Right lobe of liver (tissue), 6 donors: ENCODE data around the gene METTL17. TPM values are rescaled to one million over a fixed set of nuclear protein-coding genes. Genes with fewer than 3 reads are reported as not detected.
A peak's percentile ranks its signal among the peaks of the same experiment; 100 is the strongest.
"Not testable (repeated sequence)": the region's sequence is repeated elsewhere in the genome, so short reads cannot be mapped to it uniquely, and the experiment has no call there.

ENCODE experiments used
- ATAC-seq, 4 donors: fragments of 200-7000 bp; cut with Tn5 transposase; one replicate each; pipeline ENCODE4 v1.9.1; 2020; ENCODE audit warnings: mild to moderate bottlenecking in 4 of 4, moderate library complexity in 4 of 4
- DNase-seq, 3 donors: peaks; one replicate each; pipeline ENCODE4 v3.0.0-alpha.2; 2020
- H3K27ac ChIP-seq, 3 donors: fragments of 200-600 bp; one replicate each; pipeline ENCODE4 v1.8.0; 2022
- H3K27me3 ChIP-seq, 2 donors: fragments of 200-600 bp; one replicate each; pipeline ENCODE4 v1.8.0; 2022
- H3K36me3 ChIP-seq, 4 donors: fragments of 200-600 bp; sonication (generic) in 1 of 4; one replicate each; pipeline versions ENCODE4 v1.5.1 to v1.8.0; 2017 to 2022; ENCODE audit warnings: control low read depth in 1 of 4
- H3K4me1 ChIP-seq, 4 donors: fragments of 200-600 bp; sonication (generic) in 1 of 4; one replicate each; pipeline versions ENCODE4 v1.5.1 to v1.8.0; 2017 to 2022; ENCODE audit warnings: control low read depth in 1 of 4
- H3K4me3 ChIP-seq, 3 donors: fragments of 200-600 bp; one replicate each; pipeline ENCODE4 v1.8.0; 2022
- H3K9me3 ChIP-seq, 4 donors: fragments of 200-600 bp; sonication (generic) in 1 of 4; one replicate each; pipeline versions ENCODE4 v1.5.1 to v1.8.0; 2017 to 2022; ENCODE audit warnings: control low read depth in 1 of 4
- POLR2A ChIP-seq: fragments of 450-650 bp; IDR thresholded peaks from one replicate; pipeline ENCODE4 v1.6.1; 2017; ENCODE audit warnings: antibody characterized with exemption, mild to moderate bottlenecking
- WGBS: methylation state at CpG from one replicate; pipeline ENCODE4 v1.1.6; 2018; ENCODE audit warnings: low coverage, low lambda C conversion rate; ENCODE audit not compliant: insufficient coverage; ENCODE audit errors: missing lambda C conversion rate; 5-methylcytosine and 5-hydroxymethylcytosine counted together
- intact Hi-C, 2 donors: fragments of 100-400 bp; cut with DNase I; formaldehyde crosslinking; loops; one replicate each; pipeline versions ENCODE4 v1.11.2 to v1.14.1; 2022
- total RNA-seq, 6 experiments: library from RNA; depleted of rRNA in 2 of 6; stranded (reverse); fragments of >200 nt in 2 of 6; fragmentation: NEBNext Ultra II Directional in 3 of 6; extraction: Animal tissue kit (Norgen Biotek cat#: 25700) in 3 of 6; gene quantifications; one replicate each; pipeline versions ENCODE4 v1.1.0 to v1.2.4, GENCODE V29; 2016 to 2023
- TF ChIP-seq, protein P1 (sequence below), 4 donors: fragments of 200-600 bp in 3 of 4; fragments of 450-650 bp in 1 of 4; IDR thresholded peaks; one replicate each; pipeline versions ENCODE4 v1.5.1 to v1.8.0; 2016 to 2022; ENCODE audit warnings: antibody characterized with exemption in 4 of 4, mild to moderate bottlenecking in 2 of 4
- donor health status: DM: no; HTN: yes; CAD: no.
- donor health status: DM: no; HTN: no; CAD: no.
- donor health status: DM: no; HTN: no; CAD: no.
- donor health status: DM: no; HTN: yes; CAD: no.
- donor health status: DM: no; HTN: yes; CAD: no.

METTL17 gene
- total RNA-seq, 6 experiments from 2014 or later = 27.5 to 70.7 (median 34.6) TPM

DNA sequence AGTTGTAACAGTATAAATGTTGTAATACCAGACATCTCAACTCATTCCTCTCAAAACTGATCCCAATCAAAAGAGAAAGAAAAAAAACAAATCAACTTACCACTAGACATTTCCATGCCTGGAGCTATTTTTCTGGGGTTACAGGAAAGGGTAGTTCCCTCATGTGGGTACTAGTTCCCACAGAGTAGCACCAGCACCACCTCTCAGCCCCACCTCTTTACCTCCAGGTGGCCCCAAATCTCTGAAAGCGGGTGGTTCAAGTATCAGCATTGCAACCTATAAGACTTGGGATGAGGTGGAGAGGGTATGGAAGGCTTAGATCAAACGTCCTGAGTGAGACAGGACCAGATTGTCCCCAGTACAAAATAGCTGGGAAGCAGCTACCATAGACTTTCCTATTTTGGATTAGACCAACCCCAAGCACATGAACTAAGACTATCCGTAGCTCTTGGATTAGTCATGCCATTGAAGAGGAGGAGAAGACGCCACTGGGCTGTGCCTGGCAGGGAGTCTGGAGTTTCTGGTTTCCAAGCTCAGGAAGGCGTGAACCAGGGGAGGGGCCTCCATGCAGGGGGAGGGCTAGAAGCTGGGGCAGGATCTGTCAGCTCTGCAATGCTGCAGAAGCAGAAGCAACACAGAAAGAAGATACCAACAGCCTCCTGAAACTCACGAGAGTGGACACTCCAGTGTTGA is 9.0 kb downstream of the METTL17 start, which contains the start of gene SLC39A2:
Gene SLC39A2 (plus strand): TSS at position 620 of the 693 bp plus-strand sequence. CDS start 154 bp downstream, outside the sequence.
- Histone ChIP-seq H3K9me3 (no peaks in the 10 kb centered on the region), H3K4me3 (no peak within 1 kb of the TSS), H3K27ac (no peak within 1 kb of the TSS), H3K4me1 (no peaks in the 10 kb centered on the region), H3K36me3 (peaks cover 9 to 35% (median 22%) of the 10 kb centered on the region in 4 donors), H3K27me3 (no peaks in the 10 kb centered on the region)
- no peak for TF ChIP-seq POLR2A
- TF ChIP-seq, protein P1, sequence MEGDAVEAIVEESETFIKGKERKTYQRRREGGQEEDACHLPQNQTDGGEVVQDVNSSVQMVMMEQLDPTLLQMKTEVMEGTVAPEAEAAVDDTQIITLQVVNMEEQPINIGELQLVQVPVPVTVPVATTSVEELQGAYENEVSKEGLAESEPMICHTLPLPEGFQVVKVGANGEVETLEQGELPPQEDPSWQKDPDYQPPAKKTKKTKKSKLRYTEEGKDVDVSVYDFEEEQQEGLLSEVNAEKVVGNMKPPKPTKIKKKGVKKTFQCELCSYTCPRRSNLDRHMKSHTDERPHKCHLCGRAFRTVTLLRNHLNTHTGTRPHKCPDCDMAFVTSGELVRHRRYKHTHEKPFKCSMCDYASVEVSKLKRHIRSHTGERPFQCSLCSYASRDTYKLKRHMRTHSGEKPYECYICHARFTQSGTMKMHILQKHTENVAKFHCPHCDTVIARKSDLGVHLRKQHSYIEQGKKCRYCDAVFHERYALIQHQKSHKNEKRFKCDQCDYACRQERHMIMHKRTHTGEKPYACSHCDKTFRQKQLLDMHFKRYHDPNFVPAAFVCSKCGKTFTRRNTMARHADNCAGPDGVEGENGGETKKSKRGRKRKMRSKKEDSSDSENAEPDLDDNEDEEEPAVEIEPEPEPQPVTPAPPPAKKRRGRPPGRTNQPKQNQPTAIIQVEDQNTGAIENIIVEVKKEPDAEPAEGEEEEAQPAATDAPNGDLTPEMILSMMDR (IDR thresholded peaks at IDR 0.05) = no peak
- DNase-seq (no peak), ATAC-seq (peak; percentile 31 to 61 (median 48))
- WGBS = 60% methylated on average over 3 of the region's 6 CpGs
- intact Hi-C loops = no loop called here

DNA sequence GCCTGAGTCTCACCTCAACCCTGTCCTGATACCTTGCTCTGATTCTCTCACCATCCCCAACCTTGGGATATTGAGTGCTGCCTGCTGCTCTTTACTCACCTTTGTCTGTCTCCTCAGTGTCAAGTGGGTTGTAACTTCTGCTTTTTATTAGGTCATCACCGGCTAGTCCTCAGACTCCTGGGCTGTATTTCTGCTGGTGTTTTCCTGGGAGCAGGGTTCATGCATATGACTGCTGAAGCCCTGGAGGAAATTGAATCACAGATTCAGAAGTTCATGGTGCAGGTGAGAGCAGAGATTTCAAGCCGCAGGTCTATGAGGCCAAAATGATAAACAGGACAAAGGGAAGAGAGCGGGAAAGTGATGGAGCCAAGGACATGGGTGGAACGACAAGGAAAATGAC is 9.8 kb downstream of the METTL17 start:
- ATAC-seq = no peak
- DNase-seq = no peak
- Histone ChIP-seq H3K4me3 (no peak overlapping the region), H3K27me3 (no peaks in the 10 kb centered on the region), H3K4me1 (no peaks in the 10 kb centered on the region), H3K36me3 (peaks cover 4 to 27% (median 17%) of the 10 kb centered on the region in 4 donors), H3K27ac (no peak overlapping the region), H3K9me3 (no peaks in the 10 kb centered on the region)
- 69% methylated on average over 4 of the region's 4 CpGs for WGBS
- no peak for TF ChIP-seq POLR2A
- TF ChIP-seq, protein P1 (IDR thresholded peaks at IDR 0.05) = no peak
- intact Hi-C loops = no loop called here

DNA sequence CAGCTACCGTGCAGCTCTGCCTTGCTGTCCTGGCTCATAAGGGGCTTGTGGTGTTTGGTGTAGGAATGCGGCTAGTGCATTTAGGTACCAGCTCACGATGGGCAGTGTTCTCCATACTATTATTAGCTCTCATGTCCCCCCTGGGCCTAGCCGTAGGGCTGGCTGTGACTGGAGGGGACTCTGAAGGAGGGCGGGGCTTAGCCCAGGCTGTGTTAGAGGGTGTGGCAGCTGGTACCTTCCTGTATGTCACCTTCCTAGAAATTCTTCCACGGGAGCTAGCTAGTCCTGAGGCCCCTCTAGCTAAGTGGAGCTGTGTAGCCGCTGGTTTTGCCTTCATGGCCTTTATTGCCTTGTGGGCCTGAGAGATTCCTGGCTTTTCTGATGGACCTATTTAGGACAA is 11.4 kb downstream of the METTL17 start:
- ATAC-seq = no peak
- Histone ChIP-seq H3K9me3 (no peaks in the 10 kb centered on the region), H3K27ac (no peak overlapping the region), H3K36me3 (peaks cover 0 to 11% (median 7%) of the 10 kb centered on the region in 4 donors), H3K4me1 (no peaks in the 10 kb centered on the region), H3K4me3 (no peak overlapping the region), H3K27me3 (no peaks in the 10 kb centered on the region)
- no peak for DNase-seq
- WGBS = 75% methylated on average over 4 of the region's 7 CpGs
- intact Hi-C loops = no loop called here
- TF ChIP-seq, protein P1 (IDR thresholded peaks at IDR 0.05) = no peak
- TF ChIP-seq POLR2A = no peak

GRCh38 chr14:21003788-21004346 is 14.1 kb downstream of the METTL17 start:
- intact Hi-C loops = no loop called here
- ATAC-seq = peak in 1 of 4 donors; percentile 17
- no peaks in the 10 kb centered on the region for H3K27me3 ChIP-seq
- no peaks in the 10 kb centered on the region for H3K36me3 ChIP-seq
- no peaks in the 10 kb centered on the region for H3K4me1 ChIP-seq
- H3K4me3 ChIP-seq = no peak overlapping the region
- no peak for DNase-seq
- 69% methylated on average over 7 of the region's 14 CpGs for WGBS
- no peak for TF ChIP-seq POLR2A
- TF ChIP-seq, protein P1 (IDR thresholded peaks at IDR 0.05) = no peak
- no peaks in the 10 kb centered on the region for H3K9me3 ChIP-seq
- no peak overlapping the region for H3K27ac ChIP-seq

- not testable (repeated sequence) for ATAC-seq, H3K27ac ChIP-seq, H3K27me3 ChIP-seq, DNase-seq, H3K4me1 ChIP-seq, H3K9me3 ChIP-seq, H3K4me3 ChIP-seq, H3K36me3 ChIP-seq
- 57% methylated on average over 3 of the region's 3 CpGs for WGBS
- intact Hi-C loops = loop anchor here in 1 of 2 donors (10.0 kb wide), 1 partner anchor 85 kb away; the partner anchor contains the start of gene ZNF219
Observed at GRCh38 chr14:21009721-21010120, 19.9 kb downstream of the METTL17 start.
